ENCODE data around the gene DIPK1A.

The DIPK1A gene

DNA sequence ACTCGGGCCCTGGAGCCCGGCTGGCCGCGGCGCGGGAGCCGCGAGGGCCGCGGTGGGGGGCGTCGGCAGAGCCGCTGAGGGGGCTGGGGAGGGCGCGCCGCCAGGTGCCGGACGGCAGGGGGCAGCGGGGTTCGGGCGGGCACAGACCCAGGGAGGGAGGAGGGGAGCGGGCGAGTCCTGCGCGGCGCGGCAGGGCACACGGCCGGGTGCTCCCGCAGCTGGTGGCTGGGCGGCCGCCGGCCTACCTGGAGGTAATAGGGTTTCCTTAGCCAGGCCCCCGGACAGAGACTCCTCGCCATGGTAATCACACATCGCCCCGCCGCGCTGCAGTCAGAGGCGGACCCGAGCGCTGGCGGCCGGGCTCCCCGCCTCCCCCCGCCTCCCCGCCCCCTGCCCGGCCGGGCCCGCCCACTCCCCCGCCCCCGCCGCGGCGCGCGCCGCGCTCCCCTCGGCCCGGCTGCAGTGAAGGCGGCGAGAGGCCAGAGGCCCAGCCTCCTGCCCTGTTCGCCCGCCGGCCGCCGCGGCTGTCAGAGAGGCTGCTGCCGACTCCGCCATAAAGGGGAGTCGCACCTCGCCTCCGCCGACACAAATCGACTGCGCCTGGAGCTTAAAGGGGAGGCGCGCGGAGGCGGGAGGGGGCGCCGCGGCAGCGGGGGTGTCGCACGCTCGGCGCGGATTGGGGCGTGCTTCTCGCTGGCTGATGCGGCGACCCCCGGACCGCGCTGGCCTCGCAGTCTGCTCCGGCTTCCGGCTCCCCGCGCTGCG, at the start of gene DIPK1A:
Gene DIPK1A (minus strand): TSS at position 332 of the 765 bp plus-strand sequence. CDS start 33 bp downstream, at position 299.
- peak; percentile 84 for DNase-seq

DNA sequence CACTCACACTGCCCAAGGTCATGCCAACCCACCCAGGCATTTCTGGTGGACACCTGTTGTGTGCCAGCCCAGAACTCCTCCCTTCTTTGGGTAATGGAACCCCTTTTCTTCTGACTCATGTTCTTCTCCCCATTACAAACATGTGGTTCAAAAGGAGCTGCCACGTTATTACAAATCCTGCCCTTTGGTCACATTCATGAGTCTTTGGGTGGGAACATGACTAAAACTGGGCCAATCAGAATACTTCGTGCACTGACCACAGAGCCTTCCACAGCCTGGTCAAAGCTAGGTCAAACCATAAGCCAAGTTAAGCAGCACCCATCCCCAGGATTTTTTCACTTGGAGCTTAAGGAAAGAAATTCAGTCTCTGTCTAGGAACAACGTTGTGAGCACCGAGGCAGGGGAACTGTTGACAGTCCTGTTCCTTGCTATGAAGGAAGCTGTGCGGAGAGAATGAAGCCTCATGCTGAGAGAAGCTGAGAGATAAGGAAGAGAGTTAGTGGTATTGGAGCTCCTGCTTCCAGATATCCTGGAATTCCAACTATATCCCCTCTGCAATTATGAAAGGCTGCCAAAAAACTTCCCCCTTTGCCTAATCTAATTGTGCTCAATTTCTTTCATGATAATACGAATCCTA, 46.8 kb upstream of the DIPK1A start:
- DNase-seq: no peak

DNA sequence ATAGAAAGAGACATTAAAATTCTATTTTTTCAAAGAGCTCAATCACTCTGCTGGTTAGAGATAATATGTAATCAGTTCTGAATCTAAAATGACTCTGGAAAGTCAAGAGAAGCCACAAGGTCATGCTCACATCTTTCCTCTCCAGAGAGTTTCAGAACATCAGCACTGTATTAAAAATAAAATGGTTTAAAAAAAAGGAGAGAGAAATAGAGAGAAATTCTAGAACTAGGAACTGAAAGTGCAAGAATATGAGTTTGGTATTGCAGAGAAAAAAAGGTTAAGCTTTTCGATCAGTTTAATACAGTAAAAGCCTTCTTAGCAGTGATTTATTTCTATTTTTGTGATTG, 44.0 kb upstream of the DIPK1A start:
- no peak for DNase-seq

DNA sequence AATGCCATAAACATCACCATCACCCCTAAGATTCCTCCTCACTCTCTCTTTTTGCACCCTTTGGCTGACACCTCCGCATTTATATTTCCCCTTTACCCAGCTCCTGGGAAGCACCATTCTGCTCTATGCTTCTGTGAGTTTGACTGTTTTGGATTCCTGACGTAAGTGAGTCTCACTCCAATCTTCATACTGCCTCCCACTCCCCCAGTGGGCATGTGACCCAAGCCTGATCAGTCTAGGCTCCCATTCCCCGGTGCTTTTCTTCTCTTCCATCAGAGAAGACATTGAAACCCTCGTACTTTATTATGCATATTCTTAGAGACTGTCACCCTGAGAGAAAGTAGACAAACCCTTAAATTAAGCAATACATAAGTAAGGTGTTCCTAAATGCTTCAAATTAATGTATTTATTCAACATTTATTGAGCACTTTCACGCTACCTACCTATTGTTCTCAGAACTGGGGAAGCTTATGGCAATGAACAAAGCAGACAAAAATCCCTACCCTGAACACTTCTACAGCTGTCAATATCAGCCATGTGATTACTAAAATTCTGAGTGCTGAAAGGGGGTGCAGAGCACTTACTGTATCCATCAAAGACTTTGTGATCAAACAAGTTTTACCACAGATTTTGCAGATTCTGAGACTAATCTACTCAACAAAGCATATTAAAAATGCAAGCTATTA, 43.4 kb upstream of the DIPK1A start:
- DNase-seq: no peak

DNA sequence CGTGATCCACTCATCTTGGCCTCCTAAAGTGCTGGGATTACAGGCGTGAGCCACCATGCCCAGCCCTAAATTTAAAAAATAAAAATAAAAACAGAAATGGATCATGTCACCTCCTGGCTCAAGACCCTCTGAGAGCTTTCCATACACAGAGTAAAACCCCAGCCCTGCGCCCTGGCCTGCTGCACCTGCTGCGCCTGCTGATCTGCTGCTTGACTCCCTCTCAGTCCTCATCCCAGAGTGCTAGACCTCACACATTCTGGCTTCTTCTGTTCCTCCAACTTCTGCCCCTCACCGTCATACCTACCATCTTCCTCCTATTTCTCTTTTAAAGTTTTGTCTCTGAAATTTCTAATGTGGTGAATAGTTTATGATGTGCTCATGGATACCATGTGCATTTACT, 42.7 kb upstream of the DIPK1A start:
- DNase-seq: no peak

DNA sequence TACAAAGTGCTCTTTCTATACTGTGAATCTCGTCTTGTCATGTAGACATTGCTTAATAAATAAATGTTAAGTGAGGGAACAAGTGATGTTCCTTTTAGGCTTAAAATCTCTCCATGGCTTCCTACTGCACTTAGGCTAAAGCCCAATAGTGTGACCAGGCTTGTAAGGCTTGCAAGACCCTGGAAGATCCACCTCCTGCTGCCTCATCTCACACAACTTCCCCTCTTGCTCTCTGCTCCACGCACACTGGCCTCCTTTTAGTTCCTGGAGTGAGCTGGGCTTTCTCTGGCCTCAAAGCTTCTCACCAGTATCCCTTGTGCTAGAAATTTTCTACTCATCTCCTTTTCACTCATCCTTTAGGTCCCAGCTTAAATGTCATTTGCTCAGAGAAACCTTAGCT, 41.5 kb upstream of the DIPK1A start:
- DNase-seq: no peak

DNA sequence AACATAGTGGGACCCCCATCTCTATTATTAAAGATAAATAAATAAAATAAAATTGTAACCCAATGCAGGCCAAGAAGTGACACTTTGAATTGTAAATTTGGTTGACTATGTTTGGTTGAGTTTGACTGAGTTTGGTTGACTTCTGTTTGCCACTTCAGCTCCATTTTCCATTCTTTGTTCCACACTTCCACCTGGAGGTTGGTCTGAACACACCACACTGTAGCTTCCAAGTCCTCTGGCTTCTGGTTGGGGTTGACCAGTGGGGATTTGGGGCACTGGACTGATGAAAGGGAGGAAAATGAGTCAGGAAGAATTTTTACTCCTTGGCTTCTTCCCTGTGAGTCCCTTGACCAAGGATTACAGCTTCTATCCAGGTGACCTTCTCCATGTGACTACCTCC, 40.6 kb upstream of the DIPK1A start:
- DNase-seq: no peak

DNA sequence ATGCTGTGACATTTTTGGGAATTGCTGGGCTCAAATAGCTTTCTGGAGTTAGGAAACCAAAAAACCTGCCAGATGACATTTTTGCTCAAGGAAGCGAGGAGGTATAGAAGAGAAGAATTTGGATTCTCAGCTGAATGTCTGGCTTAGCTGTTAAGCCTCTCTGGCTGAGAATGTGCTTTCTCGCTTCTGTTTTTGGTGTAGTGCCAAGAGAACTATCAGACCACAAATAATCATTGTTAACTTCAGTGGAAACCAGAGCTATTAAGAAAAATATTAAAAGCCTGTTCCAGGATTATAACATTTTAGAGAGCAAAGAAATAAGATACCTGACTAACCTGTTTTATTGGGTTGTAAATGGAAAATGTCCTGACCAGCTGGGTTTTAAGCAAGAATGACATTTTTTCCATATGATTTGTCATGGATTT, 39.5 kb upstream of the DIPK1A start:
- peak; percentile 50 for DNase-seq

DNA sequence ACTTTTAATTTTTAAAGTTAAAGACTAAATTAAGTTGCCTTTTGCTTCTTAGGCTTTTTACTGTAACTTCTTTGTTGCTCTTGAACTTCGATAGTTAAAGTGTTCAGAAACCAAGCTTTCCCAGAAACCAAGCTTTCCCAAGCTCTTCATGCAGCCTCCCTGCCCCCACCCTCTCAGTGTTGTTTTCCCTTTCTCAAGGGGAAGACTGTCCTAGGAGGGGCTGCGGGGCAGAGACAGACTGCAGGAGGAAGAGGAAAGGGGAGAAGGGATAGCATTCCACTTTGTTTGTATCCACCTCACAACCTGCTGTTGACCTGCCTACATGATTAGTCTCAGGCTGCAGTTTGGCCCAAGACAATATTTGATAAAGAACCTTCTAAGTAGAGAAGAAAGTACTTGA, 39.0 kb upstream of the DIPK1A start:
- peak; percentile 26 for DNase-seq

DNA sequence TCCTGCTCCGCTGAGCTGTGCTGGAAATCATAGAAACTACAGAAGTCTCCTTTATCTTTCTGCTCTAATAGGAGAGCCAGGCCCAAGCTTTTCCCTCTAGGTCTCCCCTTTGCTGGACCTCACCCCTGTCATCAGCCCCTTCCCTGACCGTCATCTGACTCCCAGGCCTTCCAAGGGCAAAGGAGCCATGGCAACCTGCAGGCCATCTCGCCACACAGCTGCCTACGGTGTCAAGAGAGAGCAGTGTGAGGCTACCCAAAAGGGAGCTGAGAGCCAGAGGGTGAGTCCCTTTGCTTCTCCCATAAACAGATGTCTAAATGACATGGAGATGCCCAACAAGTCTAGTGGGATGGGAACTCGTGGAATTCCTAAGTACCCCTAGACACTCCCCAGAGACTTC, 37.6 kb upstream of the DIPK1A start:
- no peak for DNase-seq

DNA sequence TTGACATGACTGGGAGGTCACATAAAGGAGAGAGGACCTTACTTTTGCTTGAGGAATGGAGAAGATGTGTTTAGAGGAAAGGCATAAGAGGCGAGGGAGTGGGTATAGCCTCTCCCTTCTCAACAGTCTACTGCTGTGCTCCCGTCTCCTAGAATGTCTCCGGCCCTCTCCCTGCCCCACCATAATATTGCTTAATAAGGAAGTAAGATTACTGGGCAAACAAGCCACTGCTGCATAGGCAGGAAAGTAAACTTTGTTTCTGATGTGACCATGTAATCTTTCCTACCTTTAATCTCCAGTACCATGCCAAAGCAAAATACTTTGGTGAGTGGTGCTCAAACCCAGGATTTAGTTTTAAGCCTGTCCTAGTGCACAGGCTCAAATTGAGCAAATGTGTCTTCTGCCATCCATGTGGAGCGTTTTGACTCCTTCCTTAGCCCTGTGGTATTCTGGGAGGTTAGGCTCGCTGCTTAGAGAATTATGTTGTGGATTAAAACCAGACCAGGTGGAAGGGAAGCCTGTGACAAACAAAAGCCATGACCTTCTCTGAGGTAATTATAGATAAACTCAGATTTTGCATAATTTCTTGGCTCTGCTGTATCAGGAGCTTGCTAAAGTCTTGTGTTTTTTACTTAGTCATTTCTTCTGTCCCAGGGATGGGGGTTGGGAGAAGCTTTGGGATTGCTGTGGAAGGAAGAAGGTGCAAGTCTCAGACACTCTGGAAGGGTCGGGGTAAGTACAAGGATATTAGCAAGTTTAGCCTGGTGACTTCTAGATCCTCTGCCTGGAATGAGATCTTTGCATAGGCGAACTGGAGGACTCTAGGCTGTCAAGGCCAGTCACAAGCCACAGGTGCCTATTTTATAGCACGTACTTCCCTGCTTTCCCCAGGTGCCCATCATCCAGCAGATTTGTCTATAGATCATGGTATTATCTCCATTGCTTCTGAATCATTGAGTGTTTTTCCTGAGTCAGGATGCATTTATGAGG, 34.5 kb upstream of the DIPK1A start:
- DNase-seq: peak; percentile 65

DNA sequence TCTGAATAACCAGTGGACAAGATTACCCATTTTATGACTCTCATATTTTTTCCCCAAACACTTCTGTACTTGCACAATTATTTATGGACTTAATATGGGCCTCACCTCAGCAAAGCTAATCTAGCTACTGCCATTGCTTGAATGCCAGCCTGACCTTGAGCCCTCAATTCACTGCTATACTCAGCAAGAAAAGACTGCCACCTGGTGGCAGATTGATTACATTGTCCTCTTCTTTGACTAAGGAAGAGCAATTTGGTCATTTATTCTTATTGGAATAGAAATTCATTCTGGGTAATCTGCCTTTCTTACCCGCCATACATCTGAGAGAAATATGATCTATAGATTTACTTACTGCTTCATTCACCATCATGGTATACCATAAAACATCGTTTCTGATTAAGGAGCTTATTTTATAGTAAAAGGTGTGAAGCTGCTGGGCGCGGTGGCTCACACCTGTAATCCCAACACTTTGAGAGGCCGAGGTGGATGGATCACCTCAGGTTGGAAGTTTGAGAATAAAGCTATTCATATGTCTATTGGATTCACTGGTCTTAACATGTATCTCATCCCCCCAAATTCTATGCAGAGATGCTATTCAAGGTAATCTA, 32.9 kb upstream of the DIPK1A start:
- peak; percentile 96 for DNase-seq

DNA sequence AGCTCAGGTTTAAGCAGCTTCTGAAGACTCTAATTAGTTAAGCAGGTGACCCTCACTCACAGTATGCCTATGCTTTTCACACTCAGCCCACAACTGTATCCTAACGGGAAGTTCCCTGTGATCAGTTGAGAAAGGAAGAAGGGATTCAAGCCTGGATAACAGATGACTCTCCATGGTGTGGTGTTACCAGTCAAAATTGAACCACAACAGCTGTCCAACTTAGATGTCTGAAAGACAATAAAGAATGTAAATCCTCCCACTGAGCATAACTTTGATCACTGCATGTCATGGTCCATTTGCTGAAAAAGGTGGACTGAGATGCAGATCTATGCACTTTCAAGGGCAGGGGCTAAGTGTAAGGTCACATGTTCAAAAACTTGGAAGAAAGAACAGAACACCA, 32.3 kb upstream of the DIPK1A start:
- DNase-seq: no peak

DNA sequence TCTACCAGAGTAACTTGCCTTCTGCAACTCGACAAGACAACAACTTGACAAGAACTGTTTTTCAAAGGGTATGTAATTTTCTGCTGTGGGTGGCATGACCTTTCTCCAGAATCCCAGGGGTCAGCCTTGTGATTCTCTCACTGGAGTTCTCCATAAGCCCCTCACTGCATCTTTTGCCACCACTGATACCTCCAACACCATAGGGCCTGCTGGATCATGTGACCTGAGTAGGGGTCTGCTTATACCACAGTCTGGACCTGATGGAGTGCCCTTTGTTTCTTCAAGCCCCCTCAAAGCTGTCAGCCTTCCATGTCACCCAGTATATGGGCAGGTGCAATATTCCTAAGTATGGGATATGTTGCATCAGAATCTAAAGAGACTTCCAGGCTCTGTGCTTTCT, 31.6 kb upstream of the DIPK1A start:
- DNase-seq: no peak

DNA sequence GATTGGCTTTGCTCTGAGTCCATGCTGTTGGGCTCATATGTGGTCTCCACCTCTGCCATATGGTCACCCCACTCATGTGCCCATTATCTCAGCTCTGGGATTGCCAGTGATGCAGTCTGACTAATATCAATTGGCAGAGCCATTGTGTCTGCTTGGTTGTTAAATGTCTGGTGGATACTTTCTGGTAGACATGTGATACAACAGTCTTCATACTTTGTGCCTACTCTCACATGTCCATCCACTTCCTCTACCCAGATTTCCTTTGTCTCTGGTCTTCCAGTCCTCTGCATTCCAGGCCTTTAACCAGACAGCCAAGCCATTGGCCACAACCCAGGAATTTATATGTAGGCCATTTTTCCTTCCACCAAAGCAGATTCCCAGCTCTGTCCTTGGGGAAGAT, 30.8 kb upstream of the DIPK1A start:
- DNase-seq: no peak

DNA sequence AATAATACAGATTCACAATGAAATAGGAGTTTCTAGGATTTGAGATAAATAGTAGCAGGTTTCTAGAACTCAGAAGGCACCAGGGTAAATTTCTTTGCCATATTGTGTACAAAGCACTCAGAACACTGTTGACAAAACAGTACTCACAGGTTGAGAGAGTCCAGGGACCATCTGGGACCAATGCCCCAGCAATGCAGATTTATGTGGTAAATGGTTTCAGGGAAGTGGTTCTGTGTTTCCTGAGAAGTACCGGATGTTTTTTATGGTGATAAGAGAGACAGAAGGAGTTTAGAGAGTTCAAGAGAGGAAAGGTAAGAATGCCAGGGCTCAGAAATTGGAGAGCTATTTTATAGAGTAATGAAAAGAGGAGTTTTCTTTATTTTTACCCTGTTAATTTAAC, 29.6 kb upstream of the DIPK1A start:
- no peak for DNase-seq

DNA sequence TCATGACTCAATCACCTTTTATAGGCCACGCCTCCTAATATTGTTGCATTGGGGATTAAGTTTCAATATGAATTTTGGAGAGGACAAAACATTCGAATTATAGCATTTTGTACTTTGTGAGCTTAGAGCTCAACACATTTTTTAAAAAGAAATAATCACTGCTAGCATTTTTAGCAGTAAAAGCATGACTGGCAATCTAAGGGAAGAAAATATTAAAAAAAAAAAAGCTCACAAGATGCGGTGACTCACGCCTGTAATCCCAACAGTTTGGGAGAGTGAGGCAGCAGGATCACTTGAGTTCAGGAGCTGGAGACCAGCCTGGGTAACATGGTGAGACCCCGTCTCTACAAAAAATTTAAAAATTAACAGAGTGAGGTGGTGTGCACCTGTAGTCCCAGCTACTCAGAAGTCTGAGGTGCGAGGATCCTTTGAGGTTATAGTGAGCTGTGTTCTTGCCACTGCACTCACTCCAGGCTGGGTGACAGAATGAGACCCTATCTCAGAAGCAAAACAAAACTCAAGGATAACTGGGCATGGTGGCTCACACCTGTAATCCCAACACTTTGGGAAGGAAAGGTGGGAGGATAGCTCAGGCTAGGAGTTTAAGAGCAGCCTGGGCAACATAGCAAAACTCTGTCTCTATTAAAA, 28.8 kb upstream of the DIPK1A start:
- DNase-seq: no peak

DNA sequence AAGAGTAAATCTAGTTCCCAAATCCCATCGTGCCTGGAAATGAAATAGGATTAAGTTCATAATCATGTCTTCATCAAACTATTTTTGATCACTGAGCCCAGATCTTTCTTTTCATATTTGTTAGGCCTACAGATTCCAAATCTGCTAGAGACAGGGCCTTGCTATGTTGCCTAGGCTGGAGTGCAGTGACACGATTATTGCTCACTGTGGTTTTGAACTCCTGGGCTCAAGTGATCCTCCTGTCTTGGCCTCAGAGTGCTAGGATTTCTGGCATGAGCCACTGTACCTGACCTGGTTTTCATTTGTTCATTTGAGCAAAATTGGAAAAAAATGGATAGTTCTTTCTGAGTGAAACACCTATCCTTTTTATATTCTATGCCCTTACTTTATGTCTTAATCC, 28.0 kb upstream of the DIPK1A start:
- DNase-seq: no peak

DNA sequence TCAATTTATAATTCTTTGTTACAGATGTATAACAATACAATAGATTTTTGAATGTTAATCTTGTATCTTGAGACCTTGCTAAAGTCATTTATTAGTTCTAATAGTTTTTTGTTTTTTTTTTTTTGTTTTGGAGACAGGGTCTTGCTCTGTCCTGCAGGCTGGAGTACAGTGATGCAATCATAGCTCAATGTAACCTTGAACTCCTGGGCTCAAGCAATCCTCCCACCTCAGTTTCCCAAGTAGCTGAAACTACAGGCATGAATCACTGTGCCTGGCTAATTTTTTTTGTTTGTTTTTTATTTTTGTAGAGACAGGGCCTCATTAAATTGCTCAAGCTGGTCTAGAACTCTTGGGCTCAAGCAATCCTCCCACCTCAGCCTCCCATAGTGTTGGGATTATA, 26.2 kb upstream of the DIPK1A start:
- DNase-seq: no peak

DNA sequence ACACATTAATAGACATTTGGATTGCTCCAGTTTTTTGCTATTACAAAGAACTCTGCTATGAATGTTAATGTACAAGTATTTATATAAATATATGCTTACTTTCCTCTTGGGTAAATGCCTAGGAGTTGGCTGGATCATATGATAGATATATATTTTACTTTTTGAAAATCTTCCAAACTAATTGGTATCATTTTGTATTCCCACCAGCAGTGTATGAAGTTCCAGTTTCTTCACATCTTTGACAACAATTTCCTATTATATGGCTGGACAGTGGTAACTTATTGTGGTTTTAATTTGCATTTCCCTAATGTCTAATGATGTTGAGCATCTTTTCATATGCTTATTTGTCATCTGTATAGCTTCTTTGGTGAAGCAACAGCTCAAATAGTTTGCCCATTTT, 23.8 kb upstream of the DIPK1A start:
- no peak for DNase-seq

DNA sequence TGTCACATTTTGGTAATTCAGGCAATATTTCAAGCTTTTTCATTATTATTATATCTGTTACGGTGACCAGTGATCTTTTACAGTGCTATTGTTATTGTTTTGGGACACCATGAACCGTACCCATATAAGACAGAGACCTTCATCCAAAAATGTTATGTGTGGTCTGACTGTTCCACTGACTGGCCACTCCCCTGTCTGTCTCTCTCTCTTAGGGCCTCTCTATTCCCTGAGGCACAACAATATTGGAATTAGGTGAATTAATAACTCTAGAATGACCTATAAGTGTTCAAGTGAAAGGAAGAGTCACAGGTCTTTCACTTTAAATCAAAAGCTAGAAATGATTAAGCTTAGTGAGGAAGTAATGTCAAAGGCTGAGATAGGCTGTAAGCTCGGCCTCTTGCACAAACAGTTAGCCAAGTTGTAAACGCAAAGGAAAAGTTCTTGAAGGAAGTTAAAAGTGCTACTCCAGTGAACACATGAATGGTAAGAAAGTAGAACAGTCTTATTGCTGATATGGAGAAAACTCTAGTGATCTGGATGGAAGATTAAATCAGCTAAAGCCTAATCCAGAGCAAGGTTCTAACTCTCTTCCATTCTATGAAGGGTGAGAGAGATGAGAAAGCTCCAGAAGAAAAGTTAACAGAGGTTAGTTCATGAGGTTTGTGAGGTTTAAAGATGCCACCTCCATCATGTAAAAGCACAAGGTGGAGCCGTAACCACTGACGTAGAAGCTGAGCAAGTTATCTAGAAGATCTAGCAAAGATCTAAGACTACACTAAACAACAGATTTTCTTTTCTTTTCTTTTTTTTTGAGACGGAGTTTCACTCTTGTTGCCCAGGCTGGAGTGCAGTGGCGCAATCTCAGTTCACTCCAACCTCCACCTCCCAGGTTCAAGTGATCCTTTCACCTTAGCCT, 19.7 kb upstream of the DIPK1A start:
- no peak for DNase-seq

Data from NCI-H82 (cell line).